T follicular helper cell (primary cell): ENCODE data around the gene TBC1D30.
"Not testable (repeated sequence)": the region's sequence is repeated elsewhere in the genome, so short reads cannot be mapped to it uniquely, and the experiment has no call there.

ENCODE experiments used
- DNase-seq: peaks from one replicate; pipeline ENCODE4 v3.0.0-alpha.2; 2020; ENCODE audit warnings: low read depth

Gene TBC1D30

GRCh38 chr12:64806593-64807460 lies 17.6 kb upstream of the TBC1D30 start:
- DNase-seq: no peak

GRCh38 chr12:64808110-64808509 lies 16.3 kb upstream of the TBC1D30 start:
- no peak for DNase-seq

- no peak for DNase-seq
Measured at GRCh38 chr12:64810831-64811230, 13.6 kb upstream of the TBC1D30 start.

DNA sequence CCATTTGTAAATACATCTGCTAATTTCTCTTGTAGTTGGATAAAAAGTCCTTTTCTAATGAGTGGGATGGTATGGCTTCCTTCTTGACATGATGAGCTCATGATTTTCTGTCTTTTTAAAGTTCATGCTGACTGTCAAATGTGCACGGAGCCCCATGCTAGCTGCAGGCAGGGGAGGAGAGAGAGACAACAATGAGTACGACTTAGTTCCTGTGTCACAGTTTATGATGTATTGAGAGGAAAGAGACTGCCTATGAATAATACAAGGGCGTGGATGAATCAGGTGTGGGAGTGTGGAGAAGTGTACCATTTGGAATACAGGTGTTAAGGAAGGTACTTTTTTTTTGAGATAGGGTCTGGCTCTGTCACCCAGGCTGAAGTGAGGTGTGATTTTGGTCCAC lies 10.7 kb upstream of the TBC1D30 start:
- no peak for DNase-seq

DNA sequence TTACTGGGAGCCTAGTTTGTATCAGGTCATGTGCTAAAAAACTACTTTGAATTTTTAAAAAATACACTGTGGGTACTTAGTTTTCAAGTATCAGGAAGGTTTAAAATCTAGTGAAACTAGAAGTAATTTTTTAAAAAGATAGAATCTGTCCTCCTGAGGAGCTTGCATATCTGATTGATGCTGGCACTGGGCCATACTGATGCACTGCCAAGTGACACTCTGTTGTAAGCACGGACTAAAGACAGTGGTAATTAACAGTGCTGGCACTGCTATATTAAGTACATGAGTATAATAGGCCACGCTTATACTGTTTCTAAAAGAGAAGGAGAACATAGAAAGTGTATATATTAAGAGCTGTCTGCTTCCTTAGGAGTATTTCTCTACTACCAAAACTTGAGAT lies 10.0 kb upstream of the TBC1D30 start:
- DNase-seq: no peak

GRCh38 chr12:64819816-64820402 lies 4.5 kb upstream of the TBC1D30 start:
- no peak for DNase-seq

DNA sequence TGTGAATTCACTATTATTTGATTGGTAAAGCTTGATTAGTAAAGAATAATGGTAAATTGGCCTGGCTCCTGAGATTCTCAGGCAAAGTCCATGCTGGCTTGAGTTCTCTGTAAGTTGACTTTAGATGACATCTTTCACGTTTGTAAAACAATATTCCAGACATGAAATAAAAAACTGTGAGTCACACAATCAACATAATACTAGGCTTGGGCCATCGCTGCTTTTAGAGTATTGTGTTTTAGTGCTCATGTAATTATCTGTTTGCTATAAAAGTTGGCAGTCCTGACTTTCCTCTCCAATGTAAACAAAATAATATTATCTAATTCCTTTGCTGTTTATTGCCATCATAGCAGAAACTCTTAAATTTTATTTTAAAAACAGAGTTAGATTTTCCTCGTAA lies 3.9 kb upstream of the TBC1D30 start:
- DNase-seq: no peak

GRCh38 chr12:64821116-64821630 lies 3.3 kb upstream of the TBC1D30 start:
- no peak for DNase-seq

GRCh38 chr12:64824130-64824499 lies 332 bp upstream of the TBC1D30 start:
- DNase-seq: no peak

GRCh38 chr12:64825143-64826021 lies 935 bp downstream of the TBC1D30 start:
- no peak for DNase-seq

DNA sequence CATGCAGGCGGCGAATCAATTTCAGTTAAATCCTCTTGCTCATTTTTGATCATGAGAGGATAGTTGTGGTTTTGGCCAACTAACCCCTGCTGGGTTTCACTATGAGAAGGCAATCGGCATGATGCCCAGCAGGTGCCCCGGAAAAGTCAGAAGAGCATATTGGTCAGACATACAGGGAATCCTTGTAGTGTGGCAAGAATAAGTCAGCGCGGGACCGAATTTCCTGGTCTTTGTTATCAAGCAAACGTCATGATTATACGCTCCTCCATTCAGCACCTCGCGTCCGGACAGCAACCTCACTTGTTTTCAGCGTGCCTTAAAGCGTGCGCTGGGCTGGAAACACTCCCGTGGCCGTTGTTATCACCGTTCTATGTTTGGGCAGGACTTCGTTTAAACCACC lies 1.8 kb downstream of the TBC1D30 start:
- no peak for DNase-seq

GRCh38 chr12:64828713-64829112 lies 4.3 kb downstream of the TBC1D30 start:
- no peak for DNase-seq

DNA sequence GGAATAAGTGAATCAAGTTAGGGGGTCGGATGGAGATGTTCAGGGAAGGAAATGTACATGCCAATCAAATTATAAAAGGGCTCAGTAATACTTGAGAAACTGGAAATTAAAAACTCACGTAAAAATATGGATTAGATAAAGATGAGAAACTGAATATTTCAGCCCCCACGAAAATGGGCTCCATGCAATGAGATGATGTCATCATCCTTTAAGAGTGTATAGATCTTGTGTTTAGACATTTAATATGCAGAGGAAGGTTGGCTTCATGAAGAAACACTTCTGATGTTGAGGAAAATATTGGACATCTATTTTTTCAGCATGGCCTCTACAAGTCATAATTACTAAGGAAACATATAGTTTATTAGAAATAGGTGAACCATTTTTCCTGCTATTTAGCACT lies 9.5 kb downstream of the TBC1D30 start:
- DNase-seq: no peak

DNA sequence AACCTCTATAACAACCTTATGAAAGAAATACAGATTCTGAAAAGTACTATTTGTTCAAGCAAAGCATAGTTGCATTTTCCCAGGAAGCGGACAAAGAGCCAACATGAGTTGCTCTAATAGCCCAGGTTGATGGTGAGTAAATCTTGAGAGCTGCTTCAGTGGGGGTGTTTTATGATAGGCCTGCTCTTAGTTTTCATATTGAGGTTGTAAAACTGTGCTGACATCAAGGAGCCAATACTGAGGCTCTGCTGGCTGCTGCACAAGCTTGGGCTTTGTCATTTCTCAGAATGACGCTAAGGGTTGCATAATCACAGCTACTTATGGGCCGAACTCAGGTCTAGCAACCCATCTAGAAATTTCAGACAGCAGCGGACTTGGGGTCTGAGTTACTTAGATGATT lies 11.5 kb downstream of the TBC1D30 start:
- no peak for DNase-seq

GRCh38 chr12:64836856-64837255 lies 12.4 kb downstream of the TBC1D30 start:
- DNase-seq: no peak

- no peak for DNase-seq
Measured at GRCh38 chr12:64837427-64837826, 13.0 kb downstream of the TBC1D30 start.

GRCh38 chr12:64840119-64840518 lies 15.7 kb downstream of the TBC1D30 start:
- no peak for DNase-seq

- no peak for DNase-seq
Measured at GRCh38 chr12:64840949-64841717, 16.7 kb downstream of the TBC1D30 start.

- not testable (repeated sequence) for DNase-seq
Measured at GRCh38 chr12:64848409-64848808, 24.0 kb downstream of the TBC1D30 start.

GRCh38 chr12:64858882-64859605 lies 34.6 kb downstream of the TBC1D30 start:
- DNase-seq: no peak

- DNase-seq: no peak
Measured at GRCh38 chr12:64860446-64860998, 36.1 kb downstream of the TBC1D30 start.
